ENCODE results near the gene KLHL40. TPM values are rescaled to one million over a fixed set of nuclear protein-coding genes. Genes with fewer than 3 reads are reported as not detected.

KLHL40 gene
- total RNA-seq, 4 donors from 2014 or later = 0.19 TPM; not detected in 3

- no peak for DNase-seq (ENCODE audit: low spot score)
These were observed 20.7 kb downstream of the KLHL40 start for GRCh38 chr3:42705962-42706585.

DNA sequence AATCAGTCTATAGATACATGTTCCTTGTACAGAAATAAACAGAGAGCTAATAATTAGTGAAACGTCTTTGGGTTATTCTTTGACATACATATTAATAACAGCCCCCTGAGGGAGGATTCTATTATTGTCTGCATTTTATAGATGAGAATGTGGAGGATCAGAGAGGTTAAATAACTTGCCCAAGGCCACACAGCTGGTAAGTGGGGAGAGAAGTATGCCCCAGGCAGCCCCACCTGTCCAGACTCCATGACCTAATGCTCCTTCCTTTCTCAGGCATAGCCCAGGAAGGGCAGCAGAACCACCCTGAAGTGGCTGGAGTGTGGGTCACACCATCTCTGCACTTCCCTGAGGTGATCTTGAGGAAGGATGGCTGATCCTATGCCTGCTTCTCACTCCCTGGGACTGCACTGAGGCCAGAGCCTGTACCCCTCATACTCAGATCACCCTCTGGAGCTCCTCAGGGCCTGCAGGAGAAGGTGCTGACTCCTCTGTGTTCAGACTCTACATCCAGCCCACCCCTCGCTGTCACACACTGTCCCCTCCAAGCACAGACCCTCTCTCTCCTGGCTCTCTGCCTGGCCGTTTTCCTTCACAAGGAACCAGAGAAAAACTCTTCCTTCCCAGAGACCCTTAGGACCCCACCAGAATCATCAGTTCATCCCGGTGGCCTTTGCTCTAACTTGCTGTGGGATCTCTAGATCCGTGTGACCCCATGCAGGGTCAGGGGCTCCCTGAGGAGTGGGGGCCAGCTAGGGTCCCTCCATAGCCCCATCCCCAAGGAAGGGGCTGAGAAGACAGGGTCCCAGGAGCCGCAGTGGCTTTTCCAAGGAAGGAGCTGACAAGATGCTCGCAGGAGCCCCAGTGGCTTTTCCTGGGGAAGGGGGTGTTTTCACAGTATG is 21.6 kb downstream of the KLHL40 start:
- no peak for TF ChIP-seq CTCF (IDR thresholded peaks at IDR 0.05)
- no peak for DNase-seq (ENCODE audit: low spot score)
- no peak for ATAC-seq (ENCODE audit: low FRiP score)

More at GRCh38 chr3:42705962-42706585, 20.7 kb downstream of the KLHL40 start:
- ATAC-seq (ENCODE audit: low FRiP score) = no peak
- TF ChIP-seq CTCF (IDR thresholded peaks at IDR 0.05) = no peak

DNA sequence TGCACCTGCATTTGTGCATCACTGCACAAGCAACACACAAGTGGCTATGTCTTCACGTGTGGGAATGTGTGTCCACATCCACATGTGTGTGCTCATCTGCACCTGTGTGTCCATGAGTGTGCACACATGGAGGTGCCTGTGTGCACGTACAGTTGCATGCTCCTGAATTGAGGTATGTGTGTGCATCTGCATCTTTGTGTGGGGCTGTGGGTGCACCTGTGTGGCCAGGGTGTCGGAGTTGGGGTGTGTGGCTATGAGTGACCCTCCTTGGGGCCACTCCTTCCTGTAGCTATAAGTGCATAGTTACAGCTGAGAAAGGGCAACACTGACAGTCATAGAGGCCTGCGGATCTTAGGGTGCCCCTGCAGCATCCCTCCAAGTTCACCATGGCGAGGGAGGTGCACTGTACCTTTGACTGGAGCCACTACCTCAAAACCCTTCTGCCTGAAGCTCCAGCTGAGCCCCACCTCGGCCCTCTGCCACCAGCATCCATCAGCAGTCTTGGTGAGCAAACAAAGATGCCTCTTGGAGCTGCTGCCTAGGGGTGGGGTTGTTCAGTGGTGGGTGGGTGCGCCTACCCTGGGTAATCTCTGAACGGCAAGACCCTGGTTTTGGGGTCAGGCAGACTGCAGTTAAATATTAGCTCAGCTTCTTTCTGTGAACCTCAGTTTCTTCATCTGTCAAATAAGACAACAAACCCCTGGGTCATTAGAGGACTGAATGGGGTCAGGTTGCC is 22.5 kb downstream of the KLHL40 start:
- no peak for TF ChIP-seq CTCF (IDR thresholded peaks at IDR 0.05)
- DNase-seq (ENCODE audit: low spot score) (no peak), ATAC-seq (ENCODE audit: low FRiP score) (no peak)

GRCh38 chr3:42708611-42709151 is 23.3 kb downstream of the KLHL40 start:
- DNase-seq (ENCODE audit: low spot score) (no peak), ATAC-seq (ENCODE audit: low FRiP score) (no peak)
- TF ChIP-seq CTCF (IDR thresholded peaks at IDR 0.05) = no peak

DNA sequence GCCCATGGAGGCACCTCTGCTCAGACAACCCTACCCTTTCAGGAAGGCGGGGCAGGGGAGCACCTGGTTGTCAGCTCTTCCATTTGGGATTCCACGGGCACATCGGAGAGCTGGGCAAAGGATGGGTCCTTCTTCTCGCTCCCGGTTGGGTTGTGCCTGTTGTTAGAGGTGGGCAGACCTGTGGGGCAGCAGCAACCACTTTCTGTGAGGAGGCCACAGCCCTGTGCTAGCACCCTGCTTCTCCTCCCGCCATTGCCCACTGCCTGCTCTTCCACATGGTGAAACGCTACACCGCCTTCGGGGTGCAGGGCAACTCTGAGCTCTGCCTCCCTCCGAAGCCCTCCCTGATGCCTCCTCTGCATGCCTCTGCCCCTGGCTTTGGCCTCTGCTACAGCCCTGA is 24.3 kb downstream of the KLHL40 start:
- no peak for TF ChIP-seq CTCF (IDR thresholded peaks at IDR 0.05)
- DNase-seq (ENCODE audit: low spot score) = no peak
- ATAC-seq (ENCODE audit: low FRiP score) = no peak

DNA sequence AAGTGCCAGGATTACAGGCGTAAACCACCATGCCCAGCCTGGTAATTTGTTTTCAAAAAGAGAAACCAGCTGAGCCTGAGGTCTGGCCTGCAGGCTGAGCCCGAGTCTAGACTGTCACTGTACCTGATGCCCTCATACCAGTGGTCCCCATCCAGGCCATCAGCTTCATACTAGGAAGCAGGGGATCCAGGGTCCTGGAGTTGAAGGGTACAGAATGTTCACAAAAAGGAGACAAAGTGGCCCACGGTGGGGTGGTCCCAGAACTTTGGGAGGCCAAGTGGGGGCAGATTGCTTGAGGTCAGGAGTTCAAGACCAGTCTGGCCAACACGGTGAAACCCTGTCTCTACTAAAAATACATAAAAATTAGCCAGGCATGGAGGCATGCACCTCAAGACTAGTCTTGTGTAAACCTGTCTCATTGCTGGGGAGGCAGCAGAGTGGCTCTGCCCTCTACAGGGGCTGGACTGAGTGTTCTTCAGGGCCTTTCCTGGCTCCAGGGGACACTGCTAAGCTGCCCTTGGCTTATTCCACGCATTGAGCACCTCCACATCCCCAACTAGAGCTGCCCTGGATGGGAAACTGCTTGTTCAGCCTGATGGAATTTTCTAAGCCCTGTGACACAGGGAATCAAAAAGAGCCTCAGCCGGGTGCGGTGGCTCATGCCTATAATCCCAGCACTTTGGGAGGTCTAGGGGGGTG is 25.1 kb downstream of the KLHL40 start:
- ATAC-seq (ENCODE audit: low FRiP score) (no peak), DNase-seq (ENCODE audit: low spot score) (no peak)
- TF ChIP-seq CTCF (IDR thresholded peaks at IDR 0.05) = no peak

Measured in omental fat pad (tissue), 4 donors.